Esophagus (tissue), 2 donors: ENCODE results near the gene SH2B2. TPM values are rescaled to one million over a fixed set of nuclear protein-coding genes. Genes with fewer than 3 reads are reported as not detected.

ENCODE experiments used
- H3K27ac ChIP-seq, 2 donors: one replicate each; pipeline ENCODE4 v1.5.1; 2013; ENCODE audit warnings: low read depth in 2 of 2, mild to moderate bottlenecking in 2 of 2, inconsistent platforms in 1 of 2, low read length in 1 of 2, moderate library complexity in 1 of 2
- H3K27me3 ChIP-seq, 2 donors: one replicate each; pipeline ENCODE4 v1.6.1; 2013; ENCODE audit warnings: low read length in 2 of 2, control low read depth in 1 of 2, mild to moderate bottlenecking in 1 of 2; ENCODE audit not compliant: insufficient read depth in 2 of 2, control insufficient read depth in 1 of 2
- H3K36me3 ChIP-seq, 2 donors: one replicate each; pipeline ENCODE4 v1.6.1; 2013; ENCODE audit warnings: low read length in 1 of 2; ENCODE audit not compliant: control insufficient read depth in 2 of 2, insufficient read depth in 2 of 2
- H3K4me1 ChIP-seq, 2 donors: one replicate each; pipeline ENCODE4 v1.6.1; 2013; ENCODE audit warnings: low read length in 1 of 2; ENCODE audit not compliant: control insufficient read depth in 2 of 2, insufficient read depth in 2 of 2
- H3K4me3 ChIP-seq, 2 donors: one replicate each; pipeline ENCODE4 v1.5.1; 2013; ENCODE audit warnings: low read length in 2 of 2, mild to moderate bottlenecking in 2 of 2, low read depth in 1 of 2, moderate library complexity in 1 of 2
- H3K9me3 ChIP-seq, 2 donors: one replicate each; pipeline ENCODE4 v1.6.1; 2013; ENCODE audit warnings: mild to moderate bottlenecking in 2 of 2, low read depth in 1 of 2, low read length in 1 of 2, moderate library complexity in 1 of 2; ENCODE audit not compliant: control insufficient read depth in 2 of 2, insufficient read depth in 1 of 2
- WGBS, 2 donors: extraction: QIAGEN DNeasy Blood & Tissue Kit; methylation state at CpG; one replicate each; pipeline ENCODE4 v1.1.7; 2013; 5-methylcytosine and 5-hydroxymethylcytosine counted together
- polyA plus RNA-seq, 2 donors: library from polyadenylated mRNA; stranded (reverse); fragments of 200-250 nt; gene quantifications; one replicate each; pipeline ENCODE4 v1.2.3, GENCODE V29; 2013
- donor health status: healthy with polysubstance abuse.
- donor health status: Bipolar disorder and iron deficiency.

Gene SH2B2
- polyA plus RNA-seq, 2 donors, result 1.0 to 1.4 TPM

DNA sequence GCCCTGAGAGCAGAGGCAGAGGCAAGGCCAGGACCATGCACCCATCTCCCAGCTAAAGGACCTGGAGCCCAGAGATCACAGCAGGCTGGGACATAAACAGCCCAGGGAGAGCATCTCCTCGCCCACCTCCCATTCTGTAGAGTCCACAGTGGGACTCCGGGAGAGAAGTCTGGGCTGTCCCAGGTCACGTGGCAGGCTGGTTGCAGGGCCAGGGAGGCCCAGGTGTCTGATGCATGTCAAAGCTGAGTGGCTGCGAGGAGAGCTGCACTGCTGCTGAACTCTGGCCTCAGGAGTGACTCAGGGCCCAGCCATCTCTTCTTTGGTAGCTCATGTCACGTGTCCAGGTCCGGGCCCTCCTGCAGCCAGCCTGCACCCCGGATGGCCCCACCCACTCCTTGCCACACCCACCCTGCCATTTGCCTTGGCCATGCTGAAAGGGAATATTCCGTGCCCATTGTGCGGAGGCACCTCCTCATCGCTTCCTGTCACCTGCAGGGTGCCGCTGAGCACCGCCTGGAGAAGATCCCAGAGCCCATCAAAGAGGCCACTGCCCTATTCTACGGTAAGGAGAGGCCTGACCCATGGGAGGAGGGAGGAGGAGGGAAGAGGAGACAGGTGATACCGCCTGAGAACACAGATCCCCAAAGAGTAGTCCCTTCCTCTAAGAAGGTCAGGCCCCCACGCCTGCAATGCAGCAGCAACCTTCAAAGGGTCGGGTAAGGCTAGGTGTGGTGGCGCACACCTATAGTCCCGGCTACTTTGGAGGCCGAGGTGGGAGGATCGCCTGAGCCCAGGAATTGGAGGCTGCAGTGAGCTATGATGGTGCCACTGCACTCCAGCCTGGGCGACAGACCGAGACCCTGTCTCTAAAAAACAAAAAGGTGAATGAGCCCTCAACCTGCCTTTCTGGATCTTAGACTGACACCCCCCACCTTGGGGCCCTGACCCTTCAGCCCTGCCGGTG is 12.6 kb upstream of the SH2B2 start:
- Histone ChIP-seq H3K9me3 (no peaks in the 10 kb centered on the region), H3K4me3 (no peak overlapping the region), H3K36me3 (no peaks in the 10 kb centered on the region), H3K4me1 (peaks cover 0 to 2% of the 10 kb centered on the region in 2 donors), H3K27ac (no peak overlapping the region), H3K27me3 (no peaks in the 10 kb centered on the region)
- WGBS, 2 donors, result 82 to 83% methylated on average over 23 of the region's 23 CpGs

- Histone ChIP-seq H3K27me3 (no peaks in the 10 kb centered on the region), H3K27ac (no peak overlapping the region), H3K4me1 (peaks cover 0 to 2% of the 10 kb centered on the region in 2 donors), H3K9me3 (no peaks in the 10 kb centered on the region), H3K36me3 (no peaks in the 10 kb centered on the region), H3K4me3 (no peak overlapping the region)
- 84 to 88% methylated on average over 10 of the region's 10 CpGs for WGBS, 2 donors
These were observed 11.5 kb upstream of the SH2B2 start for GRCh38 chr7:102275123-102275703.

GRCh38 chr7:102277901-102278300 is 8.8 kb upstream of the SH2B2 start:
- no peaks in the 10 kb centered on the region for H3K9me3 ChIP-seq
- H3K27me3 ChIP-seq, result no peaks in the 10 kb centered on the region
- H3K36me3 ChIP-seq, result no peaks in the 10 kb centered on the region
- H3K4me3 ChIP-seq, result no peak overlapping the region
- no peaks in the 10 kb centered on the region for H3K4me1 ChIP-seq
- WGBS, 2 donors, result 88 to 90% methylated on average over 8 to 10 of the region's 10 CpGs
- H3K27ac ChIP-seq, result no peak overlapping the region

DNA sequence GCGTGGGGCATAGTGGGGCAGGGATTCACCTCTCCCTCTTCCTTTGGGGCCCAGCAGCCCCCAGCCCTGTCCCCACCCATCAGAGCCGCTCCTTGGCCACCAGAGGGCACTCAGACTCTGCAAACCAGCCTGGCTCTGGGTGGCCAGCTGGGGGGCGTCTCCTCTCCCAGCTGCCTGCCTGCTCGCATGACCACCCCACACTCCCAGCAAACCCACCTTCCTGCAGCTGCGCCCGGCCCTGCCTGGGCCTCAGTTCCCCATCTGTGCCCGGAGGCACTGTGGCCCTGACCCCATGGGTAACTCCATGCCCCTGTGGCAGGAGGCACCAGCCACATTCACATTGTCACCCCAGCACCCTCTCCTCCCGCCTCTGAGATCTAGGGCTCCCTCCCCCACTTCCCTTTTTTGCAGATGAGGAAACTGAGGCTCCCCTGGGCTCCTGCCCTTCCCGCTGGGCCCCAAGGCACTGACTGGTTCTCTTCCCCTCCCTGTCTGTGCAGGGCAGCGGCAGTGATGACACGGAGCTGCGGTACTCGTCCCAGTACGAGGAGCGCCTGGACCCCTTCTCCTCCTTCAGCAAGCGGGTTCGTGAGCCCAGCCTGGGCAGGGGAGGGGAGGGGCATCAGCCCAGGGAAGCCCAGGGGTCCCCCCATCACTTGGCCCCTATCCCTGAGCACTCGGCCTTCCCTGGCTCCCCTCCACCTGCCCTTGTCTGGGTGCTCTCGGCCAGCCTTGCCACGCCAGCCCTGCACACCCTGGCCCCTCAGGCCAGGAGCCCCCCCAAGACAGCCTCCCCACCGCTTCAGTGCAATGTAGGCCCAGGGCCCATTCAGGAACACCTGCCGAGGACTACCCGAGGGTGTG is 6.9 kb upstream of the SH2B2 start:
- Histone ChIP-seq H3K36me3 (no peaks in the 10 kb centered on the region), H3K27ac (no peak overlapping the region), H3K4me1 (no peaks in the 10 kb centered on the region), H3K27me3 (no peaks in the 10 kb centered on the region), H3K9me3 (no peaks in the 10 kb centered on the region), H3K4me3 (no peak overlapping the region)
- WGBS, 2 donors, result 50 to 54% methylated on average over 22 to 23 of the region's 23 CpGs

- no peaks in the 10 kb centered on the region for H3K27me3 ChIP-seq
- H3K36me3 ChIP-seq, result no peaks in the 10 kb centered on the region
- 81 to 89% methylated on average over 5 of the region's 5 CpGs for WGBS, 2 donors
- no peaks in the 10 kb centered on the region for H3K4me1 ChIP-seq
- H3K4me3 ChIP-seq, result no peak overlapping the region
- no peaks in the 10 kb centered on the region for H3K9me3 ChIP-seq
- H3K27ac ChIP-seq, result no peak overlapping the region
These were observed 6.1 kb upstream of the SH2B2 start for GRCh38 chr7:102280521-102280920.

DNA sequence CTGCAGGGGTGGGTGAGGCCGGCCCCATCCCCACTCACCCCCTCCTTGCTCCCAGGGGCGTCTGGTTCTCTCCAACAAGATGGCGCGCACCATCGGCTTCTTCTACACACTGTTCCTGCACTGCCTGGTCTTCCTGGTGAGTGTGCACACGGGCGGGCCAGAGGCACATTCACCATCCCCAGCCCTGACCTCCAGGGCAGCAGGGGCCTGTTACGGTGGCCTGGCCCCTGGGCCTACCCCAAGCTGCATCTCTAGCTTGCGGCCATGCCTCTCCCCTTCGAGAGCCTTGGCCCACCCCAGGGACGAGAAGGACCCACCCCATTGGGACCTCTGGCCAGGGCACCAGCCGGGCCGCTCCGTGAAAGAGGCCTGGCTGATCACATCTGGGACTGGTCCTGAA is 4.9 kb upstream of the SH2B2 start:
- H3K27ac ChIP-seq, result no peak overlapping the region
- no peaks in the 10 kb centered on the region for H3K9me3 ChIP-seq
- H3K27me3 ChIP-seq, result no peaks in the 10 kb centered on the region
- H3K36me3 ChIP-seq, result no peaks in the 10 kb centered on the region
- 89 to 92% methylated on average over 14 of the region's 14 CpGs for WGBS, 2 donors
- peaks cover 2 to 5% of the 10 kb centered on the region in 2 donors for H3K4me1 ChIP-seq
- no peak overlapping the region for H3K4me3 ChIP-seq

DNA sequence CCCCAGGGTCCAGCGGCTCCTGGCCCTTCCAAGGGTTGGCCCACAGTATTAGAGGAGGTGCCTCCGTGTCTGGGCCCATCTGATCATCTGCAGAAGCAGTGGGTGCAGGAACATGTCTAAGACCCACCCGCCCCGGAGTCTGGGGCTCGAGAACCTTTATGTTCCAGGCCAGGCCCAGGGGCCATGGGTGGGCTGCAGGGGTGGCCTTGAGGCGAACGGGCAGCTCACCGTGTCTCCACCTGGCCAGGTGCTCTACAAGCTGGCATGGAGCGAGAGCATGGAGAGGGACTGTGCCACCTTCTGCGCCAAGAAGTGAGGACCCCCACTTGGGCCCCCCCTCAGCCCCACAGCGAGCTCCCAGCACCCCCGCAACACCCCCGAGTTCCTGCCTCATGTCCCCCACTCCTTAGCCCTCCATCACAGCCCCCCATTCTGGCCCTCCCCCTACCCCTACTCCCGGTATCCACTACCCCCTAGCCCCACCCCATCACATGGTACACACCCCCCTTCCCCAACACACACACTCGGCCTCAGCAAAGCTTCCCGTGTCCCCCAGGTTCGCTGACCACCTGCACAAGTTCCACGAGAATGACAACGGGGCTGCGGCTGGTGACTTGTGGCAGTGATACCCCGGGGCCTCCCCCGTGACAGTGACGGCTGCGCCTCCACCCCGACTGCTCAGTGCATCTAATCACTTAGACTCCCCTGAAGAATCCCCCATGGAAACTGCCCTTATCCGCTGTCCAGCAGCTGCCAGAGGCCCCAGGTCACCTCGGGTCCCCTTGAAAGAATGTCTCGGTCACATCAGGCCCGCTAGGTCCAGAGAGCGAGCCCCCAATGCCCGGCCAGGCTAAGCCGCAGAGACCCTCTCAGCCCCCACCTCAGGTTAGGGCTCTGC is 4.0 kb upstream of the SH2B2 start:
- H3K4me1 ChIP-seq, result peaks cover 4 to 6% of the 10 kb centered on the region in 2 donors
- WGBS, 2 donors, result 86 to 89% methylated on average over 31 to 32 of the region's 32 CpGs
- H3K27ac ChIP-seq, result no peak overlapping the region
- no peaks in the 10 kb centered on the region for H3K9me3 ChIP-seq
- H3K27me3 ChIP-seq, result no peaks in the 10 kb centered on the region
- no peak overlapping the region for H3K4me3 ChIP-seq
- no peaks in the 10 kb centered on the region for H3K36me3 ChIP-seq

DNA sequence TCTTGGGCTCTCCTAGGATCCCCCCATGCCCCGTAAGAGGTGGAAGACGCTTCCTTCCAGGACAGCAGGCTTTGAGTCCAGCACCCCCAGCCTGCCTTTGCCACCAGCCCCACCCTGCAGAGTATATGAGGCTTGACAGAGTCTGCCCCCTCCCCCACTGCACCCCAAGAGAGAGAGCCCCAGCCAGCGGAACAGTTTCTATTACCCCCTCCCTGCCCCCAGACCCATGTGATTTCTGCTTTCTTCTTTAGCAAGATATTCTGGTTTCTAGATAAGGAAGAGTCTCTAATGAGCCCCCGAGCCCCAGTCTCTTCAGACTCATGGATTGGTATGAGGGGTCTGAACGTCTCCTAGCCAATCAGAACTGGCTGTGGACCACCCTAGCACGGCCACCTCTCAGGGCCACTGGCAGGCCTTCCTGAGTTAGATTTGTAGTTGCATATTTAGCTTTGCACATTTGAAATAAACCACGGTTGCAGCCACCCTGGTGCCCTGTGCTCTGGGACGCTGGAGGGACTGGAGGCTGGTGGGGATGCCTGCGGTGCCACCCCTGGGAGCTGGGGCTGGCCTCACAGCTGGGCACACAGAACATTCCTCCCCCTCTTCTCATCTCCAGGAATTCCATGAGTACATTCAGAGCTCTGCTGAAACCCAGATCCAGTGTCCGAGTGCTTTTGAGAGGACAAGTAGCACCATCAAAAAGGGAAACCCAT is 3.0 kb upstream of the SH2B2 start:
- H3K27ac ChIP-seq, result no peak overlapping the region
- H3K4me1 ChIP-seq, result peaks cover 6 to 9% of the 10 kb centered on the region in 2 donors
- no peak overlapping the region for H3K4me3 ChIP-seq
- 72 to 77% methylated on average over 10 of the region's 10 CpGs for WGBS, 2 donors
- H3K36me3 ChIP-seq, result no peaks in the 10 kb centered on the region
- no peaks in the 10 kb centered on the region for H3K9me3 ChIP-seq
- no peaks in the 10 kb centered on the region for H3K27me3 ChIP-seq
